Activated T-helper 2 cell treated with anti-CD3 and anti-CD28 coated beads, Interferon-gamma antibody, Interleukin-2, Interleukin-4, amounts not matched to agents 10 μg/mL and 5 μg/mL and 100 μg/mL, durations not matched to agents 14 hours and 24 hours and 36 hours (primary cell): ENCODE measurements around the gene SEMA5A. TPM values are rescaled to one million over a fixed set of nuclear protein-coding genes. Genes with fewer than 3 reads are reported as not detected.

Source experiments
- DNase-seq: peaks from one replicate; pipeline ENCODE4 v3.0.0; 2021; ENCODE audit warnings: low spot score
- H3K27ac Mint-ChIP-seq: one replicate; pipeline ENCODE4 v1.8.0; 2021; ENCODE audit warnings: mixed read lengths
- H3K27me3 Mint-ChIP-seq: one replicate; pipeline ENCODE4 v1.8.0; 2021; ENCODE audit warnings: low read depth, mixed read lengths
- H3K36me3 Mint-ChIP-seq: one replicate; pipeline ENCODE4 v1.8.0; 2021; ENCODE audit warnings: low read depth, mixed read lengths
- H3K4me1 Mint-ChIP-seq: one replicate; pipeline ENCODE4 v1.8.0; 2021; ENCODE audit warnings: low read depth, mixed read lengths
- H3K4me3 Mint-ChIP-seq: one replicate; pipeline ENCODE4 v1.8.0; 2021; ENCODE audit warnings: low read depth, mild to moderate bottlenecking, moderate library complexity, mixed read lengths
- H3K9me3 Mint-ChIP-seq: one replicate; pipeline ENCODE4 v1.8.0; 2021; ENCODE audit warnings: mixed read lengths
- intact Hi-C: fragments of 100-400 bp; cut with micrococcal nuclease; formaldehyde crosslinking; loops from one replicate; pipeline ENCODE4 v1.15.1; 2023
- total RNA-seq: library from RNA; stranded (reverse); gene quantifications from 2 replicates; pipeline ENCODE4 v1.2.3, GENCODE V29; 2022

Gene SEMA5A
- total RNA-seq, 1 donor from 2014 or later: 0.27 TPM

GRCh38 chr5:9013147-9013546 is 532.7 kb downstream of the SEMA5A start:
- intact Hi-C loops: no loop called here
- Mint-ChIP-seq H3K27ac (no peak overlapping the region), H3K36me3 (no peaks in the 10 kb centered on the region), H3K4me3 (no peak overlapping the region), H3K9me3 (peaks cover 26% of the 10 kb centered on the region), H3K4me1 (no peaks in the 10 kb centered on the region), H3K27me3 (no peaks in the 10 kb centered on the region)
- no peak for DNase-seq

- H3K27ac Mint-ChIP-seq: no peak overlapping the region
- H3K9me3 Mint-ChIP-seq: peaks cover 43% of the 10 kb centered on the region
- H3K4me1 Mint-ChIP-seq: no peaks in the 10 kb centered on the region
- H3K4me3 Mint-ChIP-seq: no peak overlapping the region
- intact Hi-C loops: no loop called here
- no peak for DNase-seq
- no peaks in the 10 kb centered on the region for H3K27me3 Mint-ChIP-seq
- no peaks in the 10 kb centered on the region for H3K36me3 Mint-ChIP-seq
Observed at GRCh38 chr5:9009931-9010651, 535.8 kb downstream of the SEMA5A start.

GRCh38 chr5:8997542-8998070 is 548.3 kb downstream of the SEMA5A start:
- intact Hi-C loops: no loop called here
- no peaks in the 10 kb centered on the region for H3K4me1 Mint-ChIP-seq
- no peak overlapping the region for H3K4me3 Mint-ChIP-seq
- H3K27me3 Mint-ChIP-seq: no peaks in the 10 kb centered on the region
- DNase-seq: no peak
- H3K9me3 Mint-ChIP-seq: peaks cover 12% of the 10 kb centered on the region
- H3K27ac Mint-ChIP-seq: no peak overlapping the region
- no peaks in the 10 kb centered on the region for H3K36me3 Mint-ChIP-seq

- no peak overlapping the region for H3K4me3 Mint-ChIP-seq
- no peaks in the 10 kb centered on the region for H3K27me3 Mint-ChIP-seq
- intact Hi-C loops: no loop called here
- H3K4me1 Mint-ChIP-seq: no peaks in the 10 kb centered on the region
- peaks cover 11% of the 10 kb centered on the region for H3K9me3 Mint-ChIP-seq
- no peak overlapping the region for H3K27ac Mint-ChIP-seq
- DNase-seq: no peak
- no peaks in the 10 kb centered on the region for H3K36me3 Mint-ChIP-seq
Observed at GRCh38 chr5:8993031-8993430, 552.8 kb downstream of the SEMA5A start.

Other genes starting within 250 kb of the SEMA5A start
- not detected in 2 replicates for gene TAS2R1, start 84.3 kb upstream of the SEMA5A start, total RNA-seq